Mucosa of descending colon (tissue), 3 donors: Measurements from ENCODE around the gene MUC2. TPM values are rescaled to one million over a fixed set of nuclear protein-coding genes. Genes with fewer than 3 reads are reported as not detected.

Source experiments
- ATAC-seq: fragments of 200-7000 bp; cut with Tn5 transposase; one replicate; pipeline ENCODE4 v1.9.1; 2020; ENCODE audit warnings: mild to moderate bottlenecking, moderate library complexity
- DNase-seq, 3 donors: peaks; one replicate each; pipeline ENCODE4 v3.0.0-alpha.2; 2020
- H3K36me3 ChIP-seq: fragments of 200-600 bp; one replicate; pipeline ENCODE4 v1.8.0; 2021; ENCODE audit warnings: low read depth, mild to moderate bottlenecking
- H3K4me1 ChIP-seq: fragments of 200-600 bp; one replicate; pipeline ENCODE4 v1.8.0; 2021; ENCODE audit warnings: low read depth, mild to moderate bottlenecking
- H3K4me3 ChIP-seq: fragments of 200-600 bp; one replicate; pipeline ENCODE4 v1.8.0; 2021; ENCODE audit warnings: mild to moderate bottlenecking
- H3K9me3 ChIP-seq: fragments of 200-600 bp; one replicate; pipeline ENCODE4 v1.8.0; 2021; ENCODE audit warnings: mild to moderate bottlenecking
- CTCF ChIP-seq: fragments of 200-600 bp; IDR thresholded peaks from one replicate; pipeline ENCODE4 v1.8.0; 2022; ENCODE audit warnings: antibody characterized with exemption, mild to moderate bottlenecking
- intact Hi-C, 2 donors: fragments of 100-400 bp; cut with DNase I in 1 of 2; cut with micrococcal nuclease in 1 of 2; formaldehyde crosslinking; loops; one replicate each; pipeline versions ENCODE4 v1.11.0 to v1.11.1; 2022; cut with DNase I, micrococcal nuclease
- total RNA-seq, 3 donors: library from RNA; stranded (reverse); fragmentation: NEBNext Ultra II Directional in 2 of 3; extraction: Animal tissue kit (Norgen Biotek cat#: 25700) in 2 of 3; gene quantifications; one replicate each; pipeline versions ENCODE4 v1.2.1 to v1.2.4, GENCODE V29; 2021 to 2023
- donor health status: DM: no; HTN: no; CAD: no; lungs with moderate emphysema.
- donor health status: DM: no; HTN: no; CAD: no.
- donor health status: DM: no; HTN: yes; CAD: no.

MUC2 gene
- total RNA-seq, 3 donors from 2014 or later, result 379 to 1,246 (median 1,109) TPM

GRCh38 chr11:1083621-1084551 lies 9.2 kb downstream of the MUC2 start:
- peak; percentile 7 for ATAC-seq
- H3K9me3 ChIP-seq, result no peaks in the 10 kb centered on the region
- TF ChIP-seq CTCF, result no peak
- intact Hi-C loops, result no loop called here
- no peaks in the 10 kb centered on the region for H3K4me1 ChIP-seq
- H3K36me3 ChIP-seq, result no peaks in the 10 kb centered on the region
- peak in 2 of 3 donors; percentile 52 to 55 for DNase-seq
- H3K4me3 ChIP-seq, result no peak overlapping the region

- Histone ChIP-seq H3K36me3 (no peaks in the 10 kb centered on the region), H3K4me1 (no peaks in the 10 kb centered on the region), H3K9me3 (no peaks in the 10 kb centered on the region), H3K4me3 (no peak overlapping the region)
- peak in 2 of 3 donors; percentile 31 to 53 for DNase-seq
- no peak for ATAC-seq
- TF ChIP-seq CTCF, result no peak
- intact Hi-C loops, result no loop called here
Observed at GRCh38 chr11:1084561-1085439, 10.1 kb downstream of the MUC2 start.

- no peaks in the 10 kb centered on the region for H3K36me3 ChIP-seq
- DNase-seq (peak in 1 of 3 donors; percentile 22), ATAC-seq (no peak)
- intact Hi-C loops, result no loop called here
- TF ChIP-seq CTCF, result no peak
- H3K4me1 ChIP-seq, result no peaks in the 10 kb centered on the region
- no peak overlapping the region for H3K4me3 ChIP-seq
- no peaks in the 10 kb centered on the region for H3K9me3 ChIP-seq
Observed at GRCh38 chr11:1085440-1086170, 10.9 kb downstream of the MUC2 start.

GRCh38 chr11:1086171-1087102 lies 11.8 kb downstream of the MUC2 start:
- TF ChIP-seq CTCF, result no peak

More at GRCh38 chr11:1086171-1087102, 11.8 kb downstream of the MUC2 start:
- ATAC-seq (peak; percentile 0), DNase-seq (peak in 2 of 3 donors; percentile 27 to 32)
- H3K4me3 ChIP-seq, result no peak overlapping the region
- no peaks in the 10 kb centered on the region for H3K9me3 ChIP-seq
- no peaks in the 10 kb centered on the region for H3K36me3 ChIP-seq
- H3K4me1 ChIP-seq, result no peaks in the 10 kb centered on the region
- intact Hi-C loops, result no loop called here
